Midbrain (tissue), 1 donor: Measurements from ENCODE around the gene PPP4R2.

ENCODE experiments used
- DNase-seq: peaks from one replicate; lab custom pipeline; 2025; lab: John Stamatoyannopoulos, UW

PPP4R2 gene

DNA sequence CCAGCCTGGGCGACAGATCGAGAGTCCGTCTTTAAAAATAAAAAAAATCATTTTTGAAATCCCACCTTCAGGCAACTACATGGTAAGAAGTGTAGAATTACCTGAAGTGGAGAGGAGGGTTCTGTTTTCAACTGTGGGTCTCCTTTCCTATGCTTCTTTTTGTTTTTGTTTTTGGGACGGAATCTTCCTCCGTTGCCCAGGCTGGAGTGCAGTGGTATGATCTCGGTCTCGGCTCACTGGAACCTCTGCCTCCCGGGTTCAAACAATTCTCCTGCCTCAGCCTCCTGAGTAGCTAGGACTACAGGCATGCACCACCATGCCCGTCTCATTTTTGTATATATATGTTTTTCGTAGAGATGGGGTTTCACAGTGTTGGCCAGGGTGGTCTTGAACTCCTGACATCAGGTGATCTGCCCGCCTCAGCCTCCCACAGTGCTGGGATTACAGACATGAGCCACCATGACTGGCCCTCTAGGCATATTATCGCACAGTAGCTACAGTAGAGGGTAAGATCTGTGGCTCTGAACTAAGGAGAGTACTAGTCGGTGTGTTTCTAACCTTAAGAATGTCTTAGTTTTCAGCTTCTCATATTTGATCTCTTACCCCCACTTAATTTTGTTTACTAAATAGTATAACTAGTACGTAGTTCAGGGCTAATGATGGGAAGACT, 73.3 kb downstream of the PPP4R2 start:
- no peak for DNase-seq

DNA sequence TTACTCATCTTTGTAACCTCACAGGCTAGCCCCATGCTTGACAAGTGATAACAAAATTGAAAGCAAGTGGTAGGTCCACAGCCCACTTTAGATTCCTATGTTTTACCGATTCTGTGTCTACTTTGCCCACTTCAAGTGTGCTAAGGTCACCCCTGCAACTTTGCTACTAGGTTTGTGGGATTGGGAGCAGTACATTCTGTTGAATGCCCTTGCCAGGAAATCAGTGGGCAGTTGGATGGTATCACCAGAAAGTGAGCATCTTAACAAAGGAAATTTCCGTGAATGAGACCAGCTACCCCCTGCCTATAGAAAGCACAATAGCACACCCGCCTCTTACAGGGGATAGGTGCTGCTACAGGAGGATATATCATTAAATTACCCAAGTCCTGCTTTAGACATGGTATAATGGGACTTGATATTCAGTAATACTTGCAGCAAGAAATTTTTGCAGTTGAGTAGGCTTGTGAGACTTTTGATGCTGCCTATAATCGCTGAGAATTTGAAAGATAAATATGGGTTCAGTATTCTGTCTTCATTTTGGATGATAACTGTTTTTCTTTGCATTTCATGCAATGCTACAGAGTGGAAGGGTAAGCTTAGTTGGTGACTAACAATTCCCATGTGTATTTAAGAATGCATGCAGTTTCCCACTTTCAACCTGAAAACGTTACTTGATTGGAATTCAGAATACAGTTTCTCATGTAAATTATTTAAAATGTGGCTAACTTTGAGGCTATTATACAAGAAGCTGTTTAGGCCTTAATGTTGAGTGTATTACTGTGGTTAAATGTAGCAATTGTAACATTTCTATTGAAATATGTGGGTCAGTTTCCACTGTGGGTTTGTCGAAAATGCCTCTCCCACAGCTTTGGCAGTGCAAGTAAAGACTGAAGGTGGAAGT, 74.3 kb downstream of the PPP4R2 start:
- no peak for DNase-seq

DNA sequence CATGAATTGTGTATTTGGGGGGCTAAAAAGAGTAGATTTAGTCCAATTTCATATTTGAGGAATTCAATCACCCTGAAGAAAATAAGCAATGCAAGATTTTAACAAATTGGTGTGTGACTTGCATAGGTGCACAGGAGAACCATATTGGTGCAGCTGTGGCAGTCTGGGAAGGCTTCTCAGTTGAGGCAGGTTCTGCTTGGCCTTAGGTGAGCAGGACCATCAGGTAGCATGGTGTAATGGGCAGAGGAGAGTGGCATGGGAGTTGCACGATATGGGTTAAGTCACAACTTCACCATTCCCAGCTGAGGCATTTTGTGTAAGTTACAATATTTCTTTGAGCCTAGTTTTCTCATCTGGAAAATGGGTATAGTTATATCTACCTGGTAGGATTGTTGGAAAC, 75.3 kb downstream of the PPP4R2 start:
- no peak for DNase-seq

- DNase-seq = no peak
Observed at GRCh38 chr3:73072634-73073033, 76.0 kb downstream of the PPP4R2 start.

DNA sequence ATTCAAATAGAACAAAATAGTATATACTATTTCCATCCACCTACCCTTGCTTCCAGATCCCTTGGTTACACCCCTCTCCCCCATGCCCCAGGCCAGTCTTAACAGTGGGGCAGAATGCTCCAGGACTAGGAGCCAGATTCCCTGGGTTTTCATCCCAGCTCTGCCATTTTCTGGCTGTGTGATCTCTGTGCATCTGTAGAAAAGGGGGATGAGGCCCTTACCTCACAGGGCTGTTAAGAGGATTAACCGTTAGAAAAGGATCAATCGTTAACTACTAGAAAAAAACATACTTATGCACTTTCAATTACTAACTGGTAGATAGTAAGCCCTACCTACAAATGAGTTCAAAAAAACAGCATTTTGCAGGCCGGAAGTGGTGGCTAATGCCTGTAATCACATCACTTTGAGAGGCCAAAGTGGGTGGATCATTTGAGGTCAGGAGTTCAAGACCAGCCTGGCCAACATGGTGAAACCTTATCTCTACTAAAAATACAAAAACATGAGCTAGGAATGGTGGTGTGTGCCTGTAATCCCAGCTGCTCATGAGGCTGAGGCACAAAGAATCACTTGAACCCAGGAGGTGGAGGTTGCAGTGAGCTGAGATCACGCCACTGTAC, 76.6 kb downstream of the PPP4R2 start:
- DNase-seq = no peak

DNA sequence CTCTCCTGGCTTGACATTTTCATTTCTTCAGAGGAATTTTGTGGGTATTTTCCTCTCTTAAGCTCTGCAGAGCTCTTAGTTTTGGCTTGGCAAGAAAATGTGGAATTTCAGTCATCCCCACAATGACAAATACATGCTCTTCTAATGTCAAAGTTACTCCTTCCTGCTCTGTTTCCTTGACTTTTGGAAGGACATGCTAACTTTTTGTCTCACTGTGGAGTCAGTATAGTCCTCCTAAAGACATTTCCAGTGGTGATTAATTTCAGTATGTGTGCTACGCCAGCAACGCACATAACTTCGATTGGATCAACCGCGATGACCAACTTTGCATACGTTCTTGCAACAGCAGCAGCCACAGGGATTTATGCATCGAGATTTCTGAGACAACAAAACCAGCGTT, 78.2 kb downstream of the PPP4R2 start:
- no peak for DNase-seq

DNA sequence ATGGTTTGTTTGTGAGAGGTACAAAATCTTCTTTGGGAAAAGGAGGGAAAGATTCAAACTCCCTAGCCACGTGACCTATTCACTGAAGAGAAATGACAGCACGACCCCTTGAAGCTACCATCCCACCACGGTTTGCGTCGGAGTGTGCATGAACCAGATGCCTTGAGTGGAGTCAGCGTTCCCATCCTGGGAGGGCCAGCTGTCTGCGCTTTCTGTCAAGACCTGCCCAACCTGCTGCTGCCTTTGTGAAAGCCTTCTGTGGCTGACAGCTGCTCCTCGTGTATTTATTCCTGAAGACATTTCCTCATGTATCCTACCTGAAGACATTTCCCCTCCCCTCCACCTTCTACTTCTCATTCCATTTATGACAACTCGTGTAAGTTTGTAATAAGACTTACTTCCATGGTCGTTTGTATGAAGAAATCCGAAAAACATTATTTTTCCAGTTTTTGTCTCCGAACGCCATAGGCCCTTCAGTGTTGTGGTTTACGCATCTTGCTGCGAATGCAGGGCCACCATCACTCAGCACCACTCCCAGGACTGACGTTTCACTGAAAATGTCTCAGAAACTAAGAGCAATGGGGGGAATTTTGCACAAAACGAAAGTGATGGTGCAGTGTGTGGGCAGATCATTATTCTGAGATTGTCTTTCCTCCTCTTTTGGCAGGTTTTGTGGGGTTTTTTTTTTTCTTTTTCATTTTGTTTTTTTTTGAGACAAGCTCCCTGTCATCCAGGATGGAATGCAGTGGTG, 83.8 kb downstream of the PPP4R2 start:
- no peak for DNase-seq

DNA sequence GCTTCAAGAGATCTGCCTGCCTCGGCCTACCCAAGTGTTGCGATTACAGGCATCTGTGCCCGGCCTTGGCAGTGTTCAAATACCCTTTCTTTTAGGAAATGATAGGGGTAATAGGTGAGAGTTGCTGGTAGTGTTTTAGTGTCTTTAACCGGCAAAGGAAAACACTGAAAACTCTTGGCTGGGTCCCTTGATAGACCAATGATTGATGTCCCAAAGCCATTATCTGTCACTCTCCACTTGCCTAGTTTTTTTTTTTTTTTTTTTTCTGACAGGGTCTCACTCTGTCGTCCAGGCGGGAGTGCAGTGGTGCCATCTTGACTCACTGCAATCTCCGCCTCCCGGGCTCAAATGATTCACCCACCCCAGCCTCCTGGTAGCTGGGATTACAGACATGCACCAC, 84.5 kb downstream of the PPP4R2 start:
- DNase-seq = no peak

DNA sequence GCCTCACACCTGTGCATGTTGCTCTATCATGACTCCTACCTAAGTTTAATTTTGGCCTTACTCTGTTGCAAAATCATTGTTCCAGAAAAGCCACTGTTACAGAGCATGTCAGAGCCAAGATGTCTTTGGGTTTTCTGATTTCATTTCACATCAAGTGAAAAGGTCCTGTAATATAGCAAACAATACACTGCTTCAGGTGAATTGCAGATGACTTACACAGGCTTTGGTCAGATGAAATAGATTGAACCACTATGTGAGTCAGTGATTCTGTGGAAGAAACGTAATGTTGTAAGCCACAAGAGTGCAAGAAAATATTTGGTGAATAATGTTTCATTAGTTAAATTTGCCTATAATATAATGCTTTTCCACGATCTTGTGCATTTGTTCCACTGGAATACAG, 87.6 kb downstream of the PPP4R2 start:
- no peak for DNase-seq

GRCh38 chr3:73086071-73086494, 89.5 kb downstream of the PPP4R2 start:
- peak; percentile 45 for DNase-seq

GRCh38 chr3:73094129-73094528, 97.5 kb downstream of the PPP4R2 start:
- no peak for DNase-seq

GRCh38 chr3:73094951-73095350, 98.3 kb downstream of the PPP4R2 start:
- no peak for DNase-seq

DNA sequence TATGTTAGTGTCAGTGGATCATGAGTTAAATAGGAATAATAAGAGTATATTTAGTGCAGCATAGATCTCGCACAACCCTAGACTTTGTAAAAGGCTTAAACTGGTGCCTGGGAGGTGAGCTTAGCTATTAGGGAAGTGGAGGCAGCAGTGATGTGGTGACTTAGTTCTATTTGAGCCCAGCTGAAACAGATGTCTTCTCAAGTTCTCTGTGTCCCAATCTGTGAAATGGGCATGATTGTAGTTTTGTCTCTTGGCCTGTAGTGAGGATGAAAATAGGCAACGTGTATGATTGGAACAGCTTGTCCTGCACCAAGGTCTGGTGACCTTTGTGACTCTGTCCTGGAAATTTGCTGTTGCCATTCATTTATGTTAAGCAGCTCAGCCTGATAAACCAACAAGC, 99.6 kb downstream of the PPP4R2 start:
- no peak for DNase-seq

GRCh38 chr3:73098026-73098425, 101.4 kb downstream of the PPP4R2 start:
- no peak for DNase-seq

- DNase-seq = no peak
Observed at GRCh38 chr3:73098873-73099272, 102.3 kb downstream of the PPP4R2 start.

DNA sequence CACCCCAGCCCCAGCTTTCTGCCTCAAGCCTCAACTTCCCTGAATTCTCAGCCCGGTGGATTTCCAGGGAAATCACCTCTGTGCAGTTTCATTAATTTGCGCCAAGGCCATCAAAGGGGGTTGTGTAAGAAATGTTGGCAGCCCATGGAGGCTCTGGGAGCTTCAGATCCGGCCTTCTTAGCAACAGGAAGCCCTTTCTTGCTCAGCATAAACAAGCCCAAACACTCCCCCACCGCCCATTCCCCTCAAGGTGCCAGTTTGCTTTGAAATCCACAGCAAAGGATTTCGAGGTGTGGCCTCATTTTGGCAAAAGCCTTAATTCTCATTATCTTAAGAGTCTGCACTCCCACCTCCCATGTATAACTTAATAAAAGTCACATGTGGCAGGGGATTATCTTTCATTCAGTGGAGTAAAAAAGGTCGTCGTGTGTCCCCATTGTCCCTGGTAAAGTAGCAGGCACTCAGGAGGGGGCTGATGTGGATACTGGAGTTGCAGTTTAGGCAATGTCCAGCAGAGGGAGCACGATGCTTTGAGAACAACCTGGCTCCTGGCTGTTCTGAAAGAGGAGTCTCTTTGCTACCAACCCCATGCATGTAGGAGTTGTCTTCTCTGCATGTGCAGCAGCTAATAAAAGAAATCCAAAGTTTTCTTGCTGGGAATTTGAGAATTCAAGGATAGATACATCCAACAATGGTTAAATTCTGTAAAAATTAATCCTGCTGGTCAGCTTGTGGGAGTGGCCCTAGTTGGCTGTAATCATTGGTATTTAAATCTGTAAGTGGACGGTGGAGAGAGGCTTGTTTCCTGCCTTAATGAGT, 104.3 kb downstream of the PPP4R2 start:
- peak; percentile 91 for DNase-seq

GRCh38 chr3:73101881-73102280, 105.3 kb downstream of the PPP4R2 start:
- DNase-seq = no peak

- no peak for DNase-seq
Observed at GRCh38 chr3:73107215-73107614, 110.6 kb downstream of the PPP4R2 start.

DNA sequence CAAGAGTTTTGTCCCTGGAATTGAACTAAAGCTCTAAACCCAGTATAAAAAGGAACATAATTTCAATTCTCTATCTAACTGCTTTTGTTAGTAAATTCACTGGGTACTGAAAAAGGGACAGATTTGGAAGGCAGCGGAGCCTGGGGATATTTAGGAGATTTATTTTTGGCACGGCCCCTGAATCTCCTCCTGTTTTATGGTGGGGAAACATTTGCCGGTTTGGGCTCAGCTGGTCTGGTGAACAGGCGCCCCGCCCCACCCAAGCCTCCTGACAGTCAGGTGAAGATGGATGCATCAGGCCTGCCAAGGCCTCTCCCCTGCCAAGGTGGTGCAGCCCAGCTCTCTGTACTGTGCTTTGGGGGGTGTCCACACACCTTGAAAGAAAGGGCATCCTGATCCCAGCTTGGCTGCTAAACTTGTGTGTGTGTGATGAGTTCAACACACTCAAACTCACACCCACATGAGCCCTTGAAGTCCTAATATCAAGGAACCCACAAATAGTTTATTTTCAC, 111.1 kb downstream of the PPP4R2 start:
- no peak for DNase-seq

DNA sequence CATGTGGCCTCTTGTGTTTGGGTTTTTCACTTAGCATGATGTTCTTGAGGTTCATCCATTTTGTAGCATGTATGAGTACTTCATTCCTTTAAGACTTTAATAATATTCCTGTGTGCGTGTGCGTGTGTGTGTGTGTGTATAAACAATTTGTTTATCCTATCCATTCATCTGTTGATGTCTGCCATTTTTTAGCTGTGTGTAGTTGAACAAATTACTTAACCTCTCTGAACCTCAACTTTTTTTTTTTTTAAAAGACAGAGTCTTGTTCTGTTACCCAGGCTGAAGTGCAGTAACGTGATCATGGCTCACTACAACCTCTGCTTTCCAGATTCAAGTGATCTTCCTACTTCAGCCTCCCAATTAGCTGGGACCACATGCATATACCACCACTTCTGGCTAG, 112.1 kb downstream of the PPP4R2 start:
- no peak for DNase-seq

- no peak for DNase-seq
Observed at GRCh38 chr3:73110530-73110929, 113.9 kb downstream of the PPP4R2 start.
